ENCODE results near the gene MSANTD7. TPM values are rescaled to one million over a fixed set of nuclear protein-coding genes. Genes with fewer than 3 reads are reported as not detected.
"Not testable (repeated sequence)": the region's sequence is repeated elsewhere in the genome, so short reads cannot be mapped to it uniquely, and the experiment has no call there.

Gene MSANTD7
- total RNA-seq, 1 donor from 2014 or later = 6.0 TPM

DNA sequence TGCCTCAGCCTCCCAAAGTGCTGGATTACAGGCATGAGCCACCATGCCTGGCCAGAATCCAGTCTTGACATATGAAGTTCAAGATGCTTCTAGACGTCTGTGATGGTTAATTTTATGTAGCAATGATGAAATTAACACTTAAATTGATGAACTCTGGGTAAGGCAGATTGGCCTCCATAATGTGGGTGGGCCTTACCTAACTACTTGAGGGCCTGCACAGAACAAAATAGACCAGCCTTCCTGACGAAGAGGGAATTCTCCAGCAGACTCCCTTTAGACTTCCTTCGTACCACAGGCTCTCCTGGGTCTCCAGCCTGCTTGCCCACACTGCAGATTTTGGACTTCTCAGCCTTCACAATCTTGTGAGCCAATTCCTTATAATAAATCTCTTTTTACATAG is 5.0 kb upstream of the MSANTD7 start:
- DNase-seq (ENCODE audit: low spot score) = no peak
- intact Hi-C loops (cut with DNase I) = no loop called here

DNA sequence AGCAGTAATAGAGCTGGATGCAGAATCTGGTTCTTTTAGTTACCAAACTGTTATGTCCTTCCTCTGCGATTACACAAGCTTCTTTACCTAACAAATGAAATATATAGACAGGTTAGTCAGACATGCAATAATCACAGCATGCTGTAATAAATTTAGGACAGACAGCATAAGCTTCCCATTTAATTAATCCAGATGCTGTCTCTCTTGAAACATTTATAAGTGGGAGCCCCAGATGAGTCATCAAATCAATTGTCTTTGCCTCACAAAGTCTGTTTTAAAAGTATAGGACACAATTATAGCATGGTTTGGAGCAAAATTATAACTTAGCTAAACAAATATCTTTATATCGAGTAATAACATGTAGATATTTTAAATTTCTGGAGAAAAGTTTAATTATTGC is 1.9 kb upstream of the MSANTD7 start:
- DNase-seq (ENCODE audit: low spot score) = no peak
- intact Hi-C loops (cut with DNase I) = loop anchor here (5.0 kb wide), 2 partner anchors 116 to 234 kb away; partner anchors contain the start of gene DCLRE1C

DNA sequence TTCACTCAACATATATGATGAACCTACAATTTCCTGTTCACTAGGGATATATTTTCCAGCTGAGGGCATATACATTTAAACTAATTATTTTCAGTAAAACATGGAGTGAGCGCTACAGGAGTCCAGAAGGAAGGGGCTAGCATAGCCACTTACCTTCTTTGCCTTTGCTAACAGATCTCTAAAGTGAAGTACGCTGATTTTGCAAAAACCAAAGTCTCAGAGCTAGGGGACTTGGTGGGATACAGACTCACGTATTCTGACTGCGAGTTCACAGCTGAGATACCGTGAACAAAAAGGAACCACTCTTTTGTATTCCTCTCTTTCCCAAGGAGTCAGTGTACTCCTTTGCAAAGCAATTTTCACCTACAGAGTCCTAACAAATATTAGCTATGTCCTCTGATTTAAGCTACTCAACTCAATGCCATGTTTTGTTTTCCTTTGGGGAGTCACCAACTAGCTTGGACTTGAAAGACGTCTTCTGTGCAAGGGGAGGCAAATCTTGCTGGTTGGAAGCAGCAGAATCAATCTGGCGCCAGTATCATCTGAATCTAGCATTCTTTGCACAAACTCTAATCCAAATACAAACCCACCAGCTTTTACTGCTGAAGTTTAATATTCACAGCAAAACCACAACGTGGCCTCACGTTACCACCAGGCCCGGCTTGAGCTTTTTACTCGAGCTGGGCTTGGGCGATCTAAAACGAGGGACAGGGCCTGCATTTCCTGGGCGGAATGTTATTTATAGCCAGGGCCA is 926 bp upstream of the MSANTD7 start:
- intact Hi-C loops (cut with DNase I) = loop anchor here (5.0 kb wide), 2 partner anchors 115 to 235 kb away; partner anchors contain the start of gene DCLRE1C

DNA sequence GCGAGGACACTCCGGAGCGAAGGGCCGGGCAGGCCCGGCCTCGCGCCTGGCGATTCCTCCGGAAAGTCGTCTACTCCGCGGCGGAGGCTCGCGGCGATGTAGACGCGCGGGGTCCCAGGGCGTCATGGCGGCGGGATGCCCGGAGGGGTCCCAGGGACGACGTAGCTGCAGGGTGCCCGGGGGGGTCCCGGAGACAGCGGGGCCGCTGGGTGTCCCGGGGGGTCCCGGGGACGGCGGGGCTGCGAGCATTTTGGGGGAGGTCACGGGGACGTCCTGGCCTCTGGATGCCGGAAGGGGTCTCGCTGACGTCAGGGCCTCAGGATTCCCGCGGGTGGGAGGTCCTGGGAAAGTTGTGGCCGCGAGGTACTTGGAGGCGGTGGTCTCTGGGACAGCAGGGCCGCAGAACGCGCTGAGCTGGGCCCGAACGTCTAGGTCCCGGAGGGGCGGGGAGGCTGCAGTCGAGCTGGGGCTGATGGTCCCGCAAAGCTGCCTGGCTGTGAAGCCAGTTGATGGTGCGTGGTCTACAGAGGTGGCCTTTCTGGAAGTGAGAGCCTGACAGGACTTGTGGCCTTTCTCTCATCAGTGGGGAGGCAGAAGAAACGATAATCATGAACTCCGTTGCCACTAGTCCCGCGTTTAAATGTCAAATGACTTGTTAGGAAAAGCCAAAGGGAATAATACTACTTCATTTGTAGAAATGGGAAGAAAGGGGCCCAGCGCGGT is 637 bp downstream of the MSANTD7 start:
- intact Hi-C loops (cut with DNase I) = loop anchor here (2.0 to 5.0 kb wide), 3 partner anchors 40 to 236 kb away; partner anchors contain the start of genes DCLRE1C and SUV39H2
- DNase-seq (ENCODE audit: low spot score) = no peak

More for the DNA sequence above, 926 bp upstream of the MSANTD7 start:
- DNase-seq (ENCODE audit: low spot score) = no peak

- DNase-seq (ENCODE audit: low spot score) = no peak
- intact Hi-C loops (cut with DNase I) = loop anchor here (2.0 to 5.0 kb wide), 3 partner anchors 40 to 237 kb away; partner anchors contain the start of genes DCLRE1C and SUV39H2
These were observed 1.2 kb downstream of the MSANTD7 start for GRCh38 chr10:14839305-14839695.

- intact Hi-C loops (cut with DNase I) = no loop called here
- no peak for DNase-seq (ENCODE audit: low spot score)
These were observed 2.1 kb downstream of the MSANTD7 start for GRCh38 chr10:14840178-14840577.

DNA sequence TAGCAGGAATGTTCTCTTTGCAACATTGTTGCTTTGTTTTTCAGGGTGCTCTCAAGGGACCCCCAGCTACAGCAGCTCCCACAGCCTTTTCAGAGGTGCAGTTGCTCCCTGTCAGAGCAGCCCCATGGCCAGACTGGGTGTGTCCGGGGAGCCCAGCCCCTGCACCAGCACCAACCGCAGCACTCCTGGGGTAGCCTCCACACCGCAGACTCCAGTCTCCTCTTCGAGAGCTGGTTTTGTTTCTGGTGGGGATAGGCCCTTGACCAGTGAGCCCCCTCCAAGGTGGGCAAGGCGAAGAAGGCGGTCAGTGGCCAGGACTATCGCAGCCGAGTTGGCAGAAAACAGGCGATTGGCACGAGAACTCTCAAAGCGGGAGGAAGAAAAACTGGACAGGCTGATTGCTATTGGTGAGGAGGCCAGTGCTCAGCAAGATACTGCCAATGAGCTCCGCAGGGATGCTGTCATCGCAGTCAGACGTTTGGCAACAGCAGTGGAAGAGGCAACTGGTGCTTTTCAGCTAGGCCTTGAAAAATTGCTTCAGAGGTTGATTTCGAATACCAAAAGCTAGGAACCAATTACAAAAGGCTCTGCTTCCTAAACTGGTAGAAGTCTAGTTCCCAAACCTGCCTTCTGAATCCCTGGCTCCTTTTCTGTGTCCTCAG is 5.4 kb downstream of the MSANTD7 start:
- no peak for DNase-seq (ENCODE audit: low spot score)
- intact Hi-C loops (cut with DNase I) = no loop called here

DNA sequence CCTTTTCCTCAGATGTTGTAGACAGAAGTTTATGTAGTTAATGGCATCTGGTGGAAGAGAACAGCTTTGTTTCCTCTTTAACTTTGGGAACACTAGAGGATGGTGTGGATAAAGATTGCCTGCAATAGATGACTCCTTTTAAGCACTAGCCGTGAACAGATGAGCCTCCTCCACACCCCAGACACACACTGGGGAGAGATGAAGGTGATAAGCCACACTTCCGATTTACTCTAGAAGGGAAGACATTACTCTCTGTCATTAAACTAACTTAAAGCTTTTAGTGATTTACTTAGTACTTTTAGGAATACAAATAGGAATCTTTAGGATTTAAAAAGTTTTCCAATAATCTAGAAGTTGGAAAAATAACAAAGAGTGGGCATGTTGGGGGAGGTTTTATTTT is 6.8 kb downstream of the MSANTD7 start:
- intact Hi-C loops (cut with DNase I) = no loop called here
- DNase-seq (ENCODE audit: low spot score) = no peak

GRCh38 chr10:14852236-14852635 is 14.1 kb downstream of the MSANTD7 start:
- no peak for DNase-seq (ENCODE audit: low spot score)
- intact Hi-C loops (cut with DNase I) = no loop called here

- intact Hi-C loops (cut with DNase I) = no loop called here
- no peak for DNase-seq (ENCODE audit: low spot score)
These were observed 17.3 kb downstream of the MSANTD7 start for GRCh38 chr10:14855453-14855852.

GRCh38 chr10:14858338-14858960 is 20.3 kb downstream of the MSANTD7 start:
- intact Hi-C loops (cut with DNase I) = no loop called here
- no peak for DNase-seq (ENCODE audit: low spot score)

GRCh38 chr10:14859043-14859442 is 20.9 kb downstream of the MSANTD7 start:
- no peak for DNase-seq (ENCODE audit: low spot score)
- intact Hi-C loops (cut with DNase I) = no loop called here

GRCh38 chr10:14859775-14860174 is 21.7 kb downstream of the MSANTD7 start:
- no peak for DNase-seq (ENCODE audit: low spot score)
- intact Hi-C loops (cut with DNase I) = no loop called here

GRCh38 chr10:14860791-14861190 is 22.7 kb downstream of the MSANTD7 start:
- intact Hi-C loops (cut with DNase I) = no loop called here
- DNase-seq (ENCODE audit: low spot score) = no peak

- DNase-seq (ENCODE audit: low spot score); intact Hi-C loops (cut with DNase I): not testable (repeated sequence)
These were observed 26.4 kb downstream of the MSANTD7 start for GRCh38 chr10:14864466-14864865.

DNA sequence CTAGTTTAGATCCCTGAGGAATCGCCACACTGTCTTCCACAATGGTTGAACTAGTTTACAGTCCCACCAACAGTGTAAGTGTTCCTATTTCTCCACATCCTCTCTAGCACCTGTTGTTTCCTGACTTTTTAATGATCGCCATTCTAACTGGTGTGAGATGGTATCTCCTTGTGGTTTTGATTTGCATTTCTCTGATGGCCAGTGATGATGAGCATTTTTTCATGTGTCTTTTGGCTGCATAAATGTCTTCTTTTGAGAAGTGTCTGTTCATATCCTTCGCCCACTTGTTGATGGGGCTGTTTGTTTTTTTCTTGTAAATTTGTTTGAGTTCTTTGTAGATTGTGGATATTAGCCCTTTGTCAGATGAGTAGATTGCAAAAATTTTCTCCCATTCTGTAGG is 26.8 kb downstream of the MSANTD7 start:
- DNase-seq (ENCODE audit: low spot score); intact Hi-C loops (cut with DNase I): not testable (repeated sequence)

- intact Hi-C loops (cut with DNase I) = no loop called here
- DNase-seq (ENCODE audit: low spot score) = no peak
These were observed 35.1 kb downstream of the MSANTD7 start for GRCh38 chr10:14873090-14873760.

GRCh38 chr10:14875941-14876340 is 37.8 kb downstream of the MSANTD7 start:
- no peak for DNase-seq (ENCODE audit: low spot score)
- intact Hi-C loops (cut with DNase I) = loop anchor here (5.0 kb wide), 2 partner anchors 81 to 274 kb away; partner anchors contain the start of gene MEIG1

DNA sequence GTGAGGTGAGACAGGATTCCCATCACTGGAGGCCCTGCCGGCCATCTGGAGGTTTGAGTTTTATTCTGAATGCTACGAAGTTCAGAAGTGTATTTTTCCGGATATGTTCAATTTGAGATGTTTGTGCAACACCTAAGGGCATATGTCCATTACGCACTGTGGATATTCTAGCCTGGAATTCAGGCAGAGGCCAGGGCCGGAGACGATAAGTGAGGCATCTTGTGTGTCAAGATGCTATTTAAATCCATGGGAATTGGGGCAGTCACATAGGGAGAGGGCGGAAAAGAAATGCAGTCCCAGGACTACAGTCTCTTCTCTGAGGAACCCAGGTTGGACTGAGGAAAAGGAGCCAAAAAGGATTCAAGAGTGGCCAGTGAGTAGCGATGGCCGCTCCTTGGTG is 38.7 kb downstream of the MSANTD7 start:
- intact Hi-C loops (cut with DNase I) = loop anchor here (5.0 kb wide), 2 partner anchors 81 to 274 kb away; partner anchors contain the start of gene MEIG1
- DNase-seq (ENCODE audit: low spot score) = no peak

All from cardiac septum (tissue), 1 donor.